Effector memory CD4-positive, alpha-beta T cell (primary cell): ENCODE data around the gene HEG1.

Experiments
- DNase-seq, 3 donors: peaks; one replicate each; pipeline ENCODE4 v3.0.0-alpha.2; 2020
- H3K27ac ChIP-seq: 2 replicates; pipeline ENCODE4 v1.7.0; 2013; ENCODE audit warnings: mild to moderate bottlenecking, low read length, moderate library complexity; ENCODE audit not compliant: insufficient read depth, poor library complexity, severe bottlenecking
- H3K27me3 ChIP-seq: replicated peaks from 2 replicates; pipeline ENCODE4 v1.7.0; 2013; ENCODE audit warnings: mild to moderate bottlenecking, low read length; ENCODE audit not compliant: insufficient read depth, control insufficient read depth, poor library complexity, severe bottlenecking
- H3K36me3 ChIP-seq: 2 replicates; pipeline ENCODE4 v1.7.0; 2013; ENCODE audit warnings: mild to moderate bottlenecking, low read length, moderate library complexity; ENCODE audit not compliant: control insufficient read depth, insufficient read depth
- H3K4me1 ChIP-seq: 2 replicates; pipeline ENCODE4 v1.7.0; 2013; ENCODE audit warnings: low read length, mild to moderate bottlenecking; ENCODE audit not compliant: control insufficient read depth, insufficient read depth, poor library complexity, severe bottlenecking
- H3K4me3 ChIP-seq: 2 replicates; pipeline ENCODE4 v1.7.0; 2013; ENCODE audit warnings: low read length, low read depth, mild to moderate bottlenecking; ENCODE audit not compliant: insufficient read depth, poor library complexity, severe bottlenecking
- H3K9me3 ChIP-seq: 2 replicates; pipeline ENCODE4 v1.7.0; 2013; ENCODE audit warnings: mild to moderate bottlenecking, low read length, moderate library complexity; ENCODE audit not compliant: control insufficient read depth

The HEG1 gene

DNA sequence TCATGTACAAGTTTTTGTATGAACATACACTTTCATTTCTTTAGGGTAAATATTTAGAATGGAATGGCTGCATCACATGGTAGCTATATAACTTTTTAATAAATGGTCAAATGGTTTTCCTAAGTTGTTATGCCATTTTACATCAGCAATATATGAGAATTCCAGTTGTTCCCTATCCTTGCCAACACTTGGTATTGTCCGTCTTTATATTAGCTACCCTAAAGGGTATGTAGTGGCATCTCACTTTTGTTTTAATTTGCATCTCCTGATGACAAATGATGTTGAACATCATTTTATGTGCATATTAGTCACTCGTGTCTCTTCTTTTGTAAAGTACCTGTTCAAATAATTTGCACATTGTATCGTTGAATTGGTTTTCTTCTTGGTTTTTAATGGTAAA lies 118.7 kb downstream of the HEG1 start:
- H3K9me3 ChIP-seq: no peaks in the 10 kb centered on the region
- H3K36me3 ChIP-seq: no peaks in the 10 kb centered on the region
- H3K27me3 ChIP-seq: no peaks in the 10 kb centered on the region
- no peak overlapping the region for H3K4me3 ChIP-seq
- DNase-seq: no peak
- H3K27ac ChIP-seq: no peak overlapping the region
- H3K4me1 ChIP-seq: no peaks in the 10 kb centered on the region

- Histone ChIP-seq H3K4me3 (no peak overlapping the region), H3K36me3 (no peaks in the 10 kb centered on the region), H3K9me3 (no peaks in the 10 kb centered on the region), H3K27ac (no peak overlapping the region), H3K4me1 (no peaks in the 10 kb centered on the region), H3K27me3 (no peaks in the 10 kb centered on the region)
- DNase-seq: no peak
Observed at GRCh38 chr3:124935794-124936542, 119.8 kb downstream of the HEG1 start.

GRCh38 chr3:124935264-124935663 lies 120.5 kb downstream of the HEG1 start:
- H3K4me3 ChIP-seq: no peak overlapping the region
- H3K27ac ChIP-seq: no peak overlapping the region
- no peak for DNase-seq
- H3K27me3 ChIP-seq: no peaks in the 10 kb centered on the region
- H3K9me3 ChIP-seq: no peaks in the 10 kb centered on the region
- no peaks in the 10 kb centered on the region for H3K36me3 ChIP-seq
- no peaks in the 10 kb centered on the region for H3K4me1 ChIP-seq

DNA sequence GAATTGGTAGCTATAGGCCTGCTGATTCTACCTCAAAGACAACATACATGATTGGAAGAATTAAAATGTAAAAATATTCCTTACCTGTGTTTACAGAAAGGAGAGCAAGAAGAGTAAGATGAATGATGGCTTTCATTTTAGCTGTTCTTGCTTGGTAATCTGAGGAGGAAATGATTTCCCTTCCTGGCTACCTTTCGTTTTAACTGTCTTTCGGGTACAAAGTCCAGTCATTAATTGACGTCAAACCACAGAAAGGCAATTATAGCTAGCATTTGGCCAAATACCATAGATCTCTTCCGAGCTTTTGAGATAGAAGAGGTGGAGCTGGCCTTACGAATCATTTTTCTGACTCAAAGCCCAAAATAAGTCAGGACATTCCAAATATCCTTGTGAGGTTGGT lies 121.2 kb downstream of the HEG1 start, which contains the start of gene MUC13:
Gene MUC13, minus strand, starts transcription at position 175 of the 400 bp plus-strand sequence. Its CDS starts 39 bp downstream, at position 136.
- Histone ChIP-seq H3K27ac (no peak within 1 kb of the TSS), H3K9me3 (no peaks in the 10 kb centered on the region), H3K4me1 (no peaks in the 10 kb centered on the region), H3K36me3 (no peaks in the 10 kb centered on the region), H3K27me3 (no peaks in the 10 kb centered on the region), H3K4me3 (no peak within 1 kb of the TSS)
- no peak for DNase-seq

- H3K27ac ChIP-seq: no peak overlapping the region
- no peaks in the 10 kb centered on the region for H3K9me3 ChIP-seq
- DNase-seq: peak; percentile 8 to 39 (median 8)
- H3K27me3 ChIP-seq: no peaks in the 10 kb centered on the region
- H3K4me3 ChIP-seq: no peak overlapping the region
- H3K4me1 ChIP-seq: no peaks in the 10 kb centered on the region
- no peaks in the 10 kb centered on the region for H3K36me3 ChIP-seq
Observed at GRCh38 chr3:124928333-124929202, 127.2 kb downstream of the HEG1 start.

DNA sequence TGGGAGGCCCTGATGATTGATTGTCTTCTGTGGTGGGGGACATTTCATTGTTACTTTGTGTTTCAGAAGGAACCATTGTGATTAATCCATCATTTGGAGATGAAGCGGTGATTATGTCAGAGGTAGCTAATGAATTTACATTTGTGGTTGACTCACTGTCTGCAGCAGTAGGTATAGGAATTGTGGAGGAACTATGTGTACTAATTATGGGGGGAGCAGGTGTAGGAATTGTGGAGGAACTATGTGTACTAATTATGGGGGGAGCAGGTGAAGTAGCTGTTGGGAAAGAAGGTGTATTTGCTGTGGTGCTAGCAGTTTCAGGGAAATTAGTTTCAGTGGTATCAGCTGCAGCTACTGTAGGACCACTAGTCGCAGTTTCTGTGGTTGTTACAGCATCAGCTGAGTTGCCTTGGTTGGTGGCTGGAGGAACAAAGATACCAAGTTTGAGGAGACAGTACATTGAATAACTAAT lies 128.2 kb downstream of the HEG1 start:
- Histone ChIP-seq H3K9me3 (no peaks in the 10 kb centered on the region), H3K36me3 (no peaks in the 10 kb centered on the region), H3K27ac (no peak overlapping the region), H3K27me3 (no peaks in the 10 kb centered on the region), H3K4me3 (no peak overlapping the region), H3K4me1 (no peaks in the 10 kb centered on the region)
- no peak for DNase-seq

DNA sequence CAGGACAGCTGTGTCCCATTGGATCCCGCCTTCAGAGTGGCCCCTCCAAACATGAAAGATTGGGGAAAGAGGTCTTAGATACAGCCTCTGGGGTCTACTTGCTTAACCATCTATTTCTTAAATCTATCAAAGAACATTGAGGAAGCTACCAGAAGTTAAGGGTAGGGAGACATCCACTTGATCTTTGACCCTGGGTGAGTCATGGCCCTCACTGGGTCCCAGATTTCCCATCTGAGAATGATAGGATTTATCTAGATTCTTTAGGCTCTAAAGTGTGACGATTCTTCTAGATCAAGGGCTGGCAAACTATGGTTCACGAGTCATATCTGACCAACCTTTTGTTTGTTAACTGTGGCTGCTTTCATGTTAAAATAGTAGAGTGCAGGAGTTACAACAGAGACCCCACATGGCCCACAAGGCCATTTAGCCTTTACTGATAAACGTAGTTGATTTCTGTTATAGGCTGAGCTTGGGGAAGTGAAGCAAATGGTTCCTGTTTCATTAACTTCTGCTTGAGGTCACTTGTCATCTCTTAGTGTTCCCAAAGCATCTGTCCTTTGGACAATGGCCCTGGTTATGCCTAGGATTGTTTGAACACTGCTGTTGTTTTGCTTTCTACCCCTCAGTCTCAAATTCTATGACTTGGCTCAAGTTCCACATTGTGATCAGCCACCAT lies 129.2 kb downstream of the HEG1 start:
- Histone ChIP-seq H3K4me3 (no peak overlapping the region), H3K4me1 (no peaks in the 10 kb centered on the region), H3K9me3 (no peaks in the 10 kb centered on the region), H3K27ac (no peak overlapping the region), H3K27me3 (no peaks in the 10 kb centered on the region), H3K36me3 (no peaks in the 10 kb centered on the region)
- no peak for DNase-seq

- no peak overlapping the region for H3K27ac ChIP-seq
- no peak overlapping the region for H3K4me3 ChIP-seq
- H3K27me3 ChIP-seq: no peaks in the 10 kb centered on the region
- no peaks in the 10 kb centered on the region for H3K4me1 ChIP-seq
- no peak for DNase-seq
- no peaks in the 10 kb centered on the region for H3K9me3 ChIP-seq
- H3K36me3 ChIP-seq: no peaks in the 10 kb centered on the region
Observed at GRCh38 chr3:124924741-124925140, 131.1 kb downstream of the HEG1 start.

- DNase-seq: no peak
- Histone ChIP-seq H3K27me3 (no peaks in the 10 kb centered on the region), H3K9me3 (no peaks in the 10 kb centered on the region), H3K4me3 (no peak overlapping the region), H3K27ac (no peak overlapping the region), H3K4me1 (no peaks in the 10 kb centered on the region), H3K36me3 (no peaks in the 10 kb centered on the region)
Observed at GRCh38 chr3:124923833-124924232, 132.0 kb downstream of the HEG1 start.
